ENCODE measurements around the gene CHRNA3. TPM values are rescaled to one million over a fixed set of nuclear protein-coding genes. Genes with fewer than 3 reads are reported as not detected.
A peak's percentile ranks its signal among the peaks of the same experiment; 100 is the strongest.

Gene CHRNA3
- total RNA-seq, 4 donors from 2014 or later, result 0.08 to 1.2 (median 0.58) TPM

- 89 to 90% methylated on average over 7 to 12 of the region's 12 CpGs for WGBS, 2 donors
- peak in 1 of 2 donors; percentile 78 for DNase-seq (ENCODE audit: low spot score in 2 of 2)
- TF ChIP-seq CTCF (IDR thresholded peaks at IDR 0.05) (no peak), POLR2A (IDR thresholded peaks at IDR 0.05) (no peak)
- intact Hi-C loops (cut with DNase I; ENCODE audit: low total_unique reads), result no loop called here
- no peak overlapping the region for H3K4me3 ChIP-seq (ENCODE audit: low read depth, poor library complexity, severe bottlenecking)
Observed at GRCh38 chr15:78634210-78635145, 13.7 kb upstream of the CHRNA3 start.

- intact Hi-C loops (cut with DNase I; ENCODE audit: low total_unique reads), result no loop called here
- DNase-seq (ENCODE audit: low spot score in 2 of 2), result no peak
- 93 to 96% methylated on average over 2 of the region's 2 CpGs for WGBS, 2 donors
- H3K4me3 ChIP-seq (ENCODE audit: low read depth, poor library complexity, severe bottlenecking), result no peak overlapping the region
- TF ChIP-seq CTCF (IDR thresholded peaks at IDR 0.05) (no peak), POLR2A (IDR thresholded peaks at IDR 0.05) (no peak)
Observed at GRCh38 chr15:78633348-78633747, 12.6 kb upstream of the CHRNA3 start.

- intact Hi-C loops (cut with DNase I; ENCODE audit: low total_unique reads), result no loop called here
- 78 to 91% methylated on average over 9 of the region's 9 CpGs for WGBS, 2 donors
- DNase-seq (ENCODE audit: low spot score in 2 of 2), result peak in 1 of 2 donors; percentile 52
Observed at GRCh38 chr15:78630886-78631633, 10.3 kb upstream of the CHRNA3 start.

GRCh38 chr15:78629716-78630065 lies 8.9 kb upstream of the CHRNA3 start:
- DNase-seq (ENCODE audit: low spot score in 2 of 2), result peak in 1 of 2 donors; percentile 36
- TF ChIP-seq POLR2A (IDR thresholded peaks at IDR 0.05), result no peak
- TF ChIP-seq CTCF (IDR thresholded peaks at IDR 0.05), result no peak
- no peak overlapping the region for H3K4me3 ChIP-seq (ENCODE audit: low read depth, poor library complexity, severe bottlenecking)
- intact Hi-C loops (cut with DNase I; ENCODE audit: low total_unique reads), result no loop called here
- WGBS, 2 donors, result 92 to 96% methylated on average over 12 of the region's 12 CpGs

More at GRCh38 chr15:78630886-78631633, 10.3 kb upstream of the CHRNA3 start:
- H3K4me3 ChIP-seq (ENCODE audit: low read depth, poor library complexity, severe bottlenecking), result no peak overlapping the region
- no peak for TF ChIP-seq CTCF (IDR thresholded peaks at IDR 0.05)
- no peak for TF ChIP-seq POLR2A (IDR thresholded peaks at IDR 0.05)

- 83 to 85% methylated on average over 29 of the region's 29 CpGs for WGBS, 2 donors
- intact Hi-C loops (cut with DNase I; ENCODE audit: low total_unique reads), result no loop called here
- peak in 1 of 2 donors; percentile 76 for DNase-seq (ENCODE audit: low spot score in 2 of 2)
Observed at GRCh38 chr15:78629031-78629715, 8.4 kb upstream of the CHRNA3 start.

More at GRCh38 chr15:78629031-78629715, 8.4 kb upstream of the CHRNA3 start:
- no peak overlapping the region for H3K4me3 ChIP-seq (ENCODE audit: low read depth, poor library complexity, severe bottlenecking)
- no peak for TF ChIP-seq CTCF (IDR thresholded peaks at IDR 0.05)
- TF ChIP-seq POLR2A (IDR thresholded peaks at IDR 0.05), result no peak
